BE2C (cell line): ENCODE results near the gene COL3A1.

Source experiments
- DNase-seq: peaks from one replicate; pipeline ENCODE4 v3.0.0-alpha.2; 2020
- H3K27me3 ChIP-seq: fragments of 250-450 bp; sonication (Bioruptor Pico); 2 replicates; pipeline ENCODE4 v1.5.1; 2020; ENCODE audit warnings: mild to moderate bottlenecking
- H3K36me3 ChIP-seq: fragments of 250-450 bp; sonication (Bioruptor Pico); 2 replicates; pipeline ENCODE4 v1.5.1; 2020; ENCODE audit warnings: mild to moderate bottlenecking
- H3K4me1 ChIP-seq: fragments of 250-450 bp; sonication (Bioruptor Pico); 2 replicates; pipeline ENCODE4 v1.5.1; 2020
- H3K4me3 ChIP-seq: 2 replicates; pipeline ENCODE4 v1.5.1; 2011; ENCODE audit warnings: low read depth, low read length
- H3K9me3 ChIP-seq: fragments of 250-450 bp; sonication (Bioruptor Pico); 2 replicates; pipeline ENCODE4 v1.5.1; 2020
- TF ChIP-seq, protein P1 (sequence below): IDR thresholded peaks from 2 replicates; pipeline ENCODE4 v1.5.1; 2012; ENCODE audit warnings: mild to moderate bottlenecking, low read depth, low read length

Gene COL3A1

GRCh38 chr2:188970211-188970610, 4.0 kb upstream of the COL3A1 start:
- Histone ChIP-seq H3K36me3 (no peaks in the 10 kb centered on the region), H3K4me3 (no peak overlapping the region)
- DNase-seq: no peak

DNA sequence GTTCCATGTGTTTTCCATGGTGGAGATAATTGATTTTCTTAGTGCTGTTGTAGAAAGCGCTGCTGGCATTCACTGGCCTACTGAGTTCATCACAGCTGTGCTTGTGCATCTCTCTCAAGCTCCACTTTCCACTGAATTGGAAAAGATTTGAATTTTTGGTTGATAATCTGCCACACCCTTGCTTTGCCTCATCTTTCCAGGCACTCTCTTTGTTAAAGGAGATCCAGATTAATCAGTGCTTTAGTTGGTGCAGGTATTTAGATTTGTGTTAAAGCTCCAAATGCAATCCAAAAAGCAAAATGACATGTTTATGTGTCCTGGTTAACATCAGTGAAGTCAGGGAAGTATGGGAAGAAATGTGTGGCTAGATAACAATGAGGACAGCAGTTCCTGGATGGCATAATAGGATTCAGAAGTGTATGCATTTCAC, 2.7 kb upstream of the COL3A1 start:
- Histone ChIP-seq H3K4me3 (no peak overlapping the region), H3K36me3 (no peaks in the 10 kb centered on the region), H3K4me1 (no peaks in the 10 kb centered on the region), H3K27me3 (no peaks in the 10 kb centered on the region), H3K9me3 (no peaks in the 10 kb centered on the region)
- TF ChIP-seq, protein P1, sequence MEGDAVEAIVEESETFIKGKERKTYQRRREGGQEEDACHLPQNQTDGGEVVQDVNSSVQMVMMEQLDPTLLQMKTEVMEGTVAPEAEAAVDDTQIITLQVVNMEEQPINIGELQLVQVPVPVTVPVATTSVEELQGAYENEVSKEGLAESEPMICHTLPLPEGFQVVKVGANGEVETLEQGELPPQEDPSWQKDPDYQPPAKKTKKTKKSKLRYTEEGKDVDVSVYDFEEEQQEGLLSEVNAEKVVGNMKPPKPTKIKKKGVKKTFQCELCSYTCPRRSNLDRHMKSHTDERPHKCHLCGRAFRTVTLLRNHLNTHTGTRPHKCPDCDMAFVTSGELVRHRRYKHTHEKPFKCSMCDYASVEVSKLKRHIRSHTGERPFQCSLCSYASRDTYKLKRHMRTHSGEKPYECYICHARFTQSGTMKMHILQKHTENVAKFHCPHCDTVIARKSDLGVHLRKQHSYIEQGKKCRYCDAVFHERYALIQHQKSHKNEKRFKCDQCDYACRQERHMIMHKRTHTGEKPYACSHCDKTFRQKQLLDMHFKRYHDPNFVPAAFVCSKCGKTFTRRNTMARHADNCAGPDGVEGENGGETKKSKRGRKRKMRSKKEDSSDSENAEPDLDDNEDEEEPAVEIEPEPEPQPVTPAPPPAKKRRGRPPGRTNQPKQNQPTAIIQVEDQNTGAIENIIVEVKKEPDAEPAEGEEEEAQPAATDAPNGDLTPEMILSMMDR: no peak
- no peak for DNase-seq

More at GRCh38 chr2:188970211-188970610, 4.0 kb upstream of the COL3A1 start:
- H3K4me1 ChIP-seq: no peaks in the 10 kb centered on the region
- H3K9me3 ChIP-seq: no peaks in the 10 kb centered on the region
- TF ChIP-seq, protein P1: no peak
- H3K27me3 ChIP-seq: no peaks in the 10 kb centered on the region

GRCh38 chr2:188973641-188974040, 532 bp upstream of the COL3A1 start:
- Histone ChIP-seq H3K9me3 (no peaks in the 10 kb centered on the region), H3K4me3 (no peak overlapping the region), H3K4me1 (no peaks in the 10 kb centered on the region), H3K27me3 (no peaks in the 10 kb centered on the region), H3K36me3 (no peaks in the 10 kb centered on the region)
- TF ChIP-seq, protein P1: no peak
- no peak for DNase-seq

- Histone ChIP-seq H3K9me3 (no peaks in the 10 kb centered on the region), H3K4me1 (no peaks in the 10 kb centered on the region), H3K27me3 (no peaks in the 10 kb centered on the region), H3K4me3 (no peak overlapping the region), H3K36me3 (no peaks in the 10 kb centered on the region)
- TF ChIP-seq, protein P1: no peak
- DNase-seq: no peak
Observed at GRCh38 chr2:188975497-188976102, 1.4 kb downstream of the COL3A1 start.

GRCh38 chr2:188976545-188977268, 2.5 kb downstream of the COL3A1 start:
- TF ChIP-seq, protein P1: no peak
- H3K4me3 ChIP-seq: no peak overlapping the region
- no peak for DNase-seq
- H3K36me3 ChIP-seq: no peaks in the 10 kb centered on the region
- no peaks in the 10 kb centered on the region for H3K9me3 ChIP-seq
- H3K4me1 ChIP-seq: no peaks in the 10 kb centered on the region
- H3K27me3 ChIP-seq: no peaks in the 10 kb centered on the region

DNA sequence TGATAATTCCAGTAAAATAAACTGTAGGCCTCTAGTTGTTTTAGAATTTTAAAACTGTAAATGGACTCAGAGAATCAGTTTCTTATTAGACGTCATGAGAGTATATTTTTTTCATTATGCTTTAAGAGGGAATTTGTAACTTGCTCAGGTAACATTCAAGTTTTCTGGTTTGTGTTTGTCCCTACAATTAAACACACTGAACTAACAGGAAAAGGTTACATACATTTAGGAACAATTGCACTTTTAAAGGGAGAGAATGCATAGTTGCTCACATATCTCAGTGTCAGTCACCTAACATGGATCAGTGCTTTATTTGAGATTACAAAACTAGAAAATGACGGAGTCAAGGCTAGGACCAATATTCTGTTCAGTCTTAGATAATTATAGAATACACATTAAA, 3.1 kb downstream of the COL3A1 start:
- TF ChIP-seq, protein P1: no peak
- no peaks in the 10 kb centered on the region for H3K27me3 ChIP-seq
- H3K4me1 ChIP-seq: no peaks in the 10 kb centered on the region
- H3K9me3 ChIP-seq: no peaks in the 10 kb centered on the region
- H3K4me3 ChIP-seq: no peak overlapping the region
- no peak for DNase-seq
- no peaks in the 10 kb centered on the region for H3K36me3 ChIP-seq
